ENCODE data around the gene IER2. TPM values are rescaled to one million over a fixed set of nuclear protein-coding genes. Genes with fewer than 3 reads are reported as not detected.

Gene IER2
- total and polyA plus RNA-seq, 9 of the 15 experiments (the other 6 are each of a cell fraction or from before 2014, with no cell fraction given), result 4.5 to 205 (median 23.7) TPM

GRCh38 chr19:13118424-13119193 is 31.6 kb upstream of the IER2 start (continued):
- no peak for TF ChIP-seq ZNF436 (CRISPR knock-in tag; IDR thresholded peaks at IDR 0.05)
- no peak for TF ChIP-seq KAT7 (CRISPR knock-in tag; IDR thresholded peaks at IDR 0.05; ENCODE audit: borderline replicate concordance)
- no peak for TF ChIP-seq ESRRB (CRISPR knock-in tag; IDR thresholded peaks at IDR 0.05; ENCODE audit: borderline replicate concordance)
- TF ChIP-seq FOXA1 (IDR thresholded peaks at IDR 0.05; ENCODE audit: borderline replicate concordance), result no peak
- TF ChIP-seq ELK1 (CRISPR knock-in tag; IDR thresholded peaks at IDR 0.05), result no peak
- TF ChIP-seq ZNF212 (CRISPR knock-in tag; IDR thresholded peaks at IDR 0.05), result no peak
- TF ChIP-seq MAFF (IDR thresholded peaks at IDR 0.05; ENCODE audit: low read length), result no peak
- peak; percentile 81 for TF ChIP-seq RNF2 (IDR thresholded peaks at IDR 0.05)
- TF ChIP-seq DDX20 (tag; IDR thresholded peaks at IDR 0.05; ENCODE audit: low read depth), result no peak
- no peak for TF ChIP-seq ZFP36 (IDR thresholded peaks at IDR 0.05; ENCODE audit: low read depth, low read length, partially characterized antibody)
- no peak for TF ChIP-seq ZHX1 (conservative IDR thresholded peaks at IDR 0.05; ENCODE audit: low read length)
- peak; percentile 19; the same call in 1 of the 2 replicates for TF ChIP-seq RAD51 (IDR thresholded peaks at IDR 0.05; ENCODE audit: borderline replicate concordance, low read depth)
- no peak for TF ChIP-seq TSHZ1 (CRISPR knock-in tag; IDR thresholded peaks at IDR 0.05)
- no peak for TF ChIP-seq NBN (IDR thresholded peaks at IDR 0.05; ENCODE audit: low read depth)
- TF ChIP-seq CEBPG (CRISPR knock-in tag; IDR thresholded peaks at IDR 0.05), result no peak
- no peak for TF ChIP-seq CEBPG (tag; conservative IDR thresholded peaks at IDR 0.05 in 1 of 2, IDR thresholded peaks at IDR 0.05 in 1 of 2)
- no peak for TF ChIP-seq RUNX1 (IDR thresholded peaks at IDR 0.05; ENCODE audit: low read depth)
- no peak for TF ChIP-seq ZNF668 (CRISPR knock-in tag; IDR thresholded peaks at IDR 0.05)
- no peak for TF ChIP-seq ZBTB8A (IDR thresholded peaks at IDR 0.05; ENCODE audit: partially characterized antibody)
